HG03460 (cell line): Measurements from ENCODE around the gene RBM34.
"Not testable (repeated sequence)": the region's sequence is repeated elsewhere in the genome, so short reads cannot be mapped to it uniquely, and the experiment has no call there.

Source experiments
- ATAC-seq: cut with Tn5 transposase; IDR thresholded peaks from one replicate; pipeline ENCODE4 v1.9.1; 2021; ENCODE audit not compliant: unreplicated experiment

RBM34 gene

DNA sequence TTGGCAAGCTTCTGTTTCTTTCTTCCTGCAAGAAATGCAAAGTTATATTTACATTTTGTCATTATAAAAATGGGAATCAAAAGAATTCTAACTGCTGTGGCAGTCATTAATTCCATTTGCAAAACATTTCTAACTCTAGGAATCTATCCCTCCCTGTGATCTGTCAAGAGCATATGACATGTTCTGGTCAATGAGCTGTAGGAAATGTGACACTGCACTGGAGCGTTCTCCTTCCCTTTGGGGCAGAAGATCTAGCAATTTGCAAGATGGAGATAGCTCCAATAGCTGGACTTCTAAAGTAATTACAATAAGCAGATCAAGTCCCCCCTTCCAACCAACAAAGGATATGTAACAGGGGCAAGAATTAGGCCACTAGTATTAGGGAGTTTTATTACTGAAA, 38.7 kb downstream of the RBM34 start:
- no peak for ATAC-seq

DNA sequence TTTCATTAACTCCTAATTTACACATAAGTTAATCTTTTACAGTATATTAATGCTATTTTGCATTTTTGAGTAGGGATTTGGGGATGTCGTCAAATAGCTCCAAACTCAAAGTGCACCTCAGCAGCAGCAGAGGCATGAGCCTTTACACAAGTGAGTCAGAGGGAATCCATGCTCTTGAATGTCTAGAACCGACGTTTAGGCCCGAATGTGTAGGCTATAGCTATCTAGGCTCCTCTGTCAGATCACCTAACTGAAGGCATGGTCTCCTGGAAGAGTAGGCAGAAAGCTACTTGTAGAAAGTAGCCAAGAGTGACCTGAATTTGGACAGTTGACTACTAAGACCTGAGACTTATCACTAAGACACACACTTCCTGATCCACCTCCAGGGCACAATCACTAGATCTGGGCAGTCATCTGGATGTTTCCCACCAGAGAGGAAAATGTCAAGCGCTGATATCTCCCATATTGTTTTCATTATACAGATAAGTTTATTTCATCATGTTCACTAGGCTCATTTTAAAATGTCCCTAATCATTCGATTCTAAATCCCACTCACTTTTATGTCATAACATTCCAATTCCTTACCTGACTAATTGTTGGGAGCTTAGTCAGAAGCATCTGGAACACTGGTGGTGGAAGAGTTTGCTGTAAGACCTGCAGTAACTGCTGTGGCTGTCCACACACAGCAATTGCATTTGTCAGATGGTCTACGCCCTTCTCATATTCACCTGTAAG, 47.7 kb downstream of the RBM34 start:
- no peak for ATAC-seq

DNA sequence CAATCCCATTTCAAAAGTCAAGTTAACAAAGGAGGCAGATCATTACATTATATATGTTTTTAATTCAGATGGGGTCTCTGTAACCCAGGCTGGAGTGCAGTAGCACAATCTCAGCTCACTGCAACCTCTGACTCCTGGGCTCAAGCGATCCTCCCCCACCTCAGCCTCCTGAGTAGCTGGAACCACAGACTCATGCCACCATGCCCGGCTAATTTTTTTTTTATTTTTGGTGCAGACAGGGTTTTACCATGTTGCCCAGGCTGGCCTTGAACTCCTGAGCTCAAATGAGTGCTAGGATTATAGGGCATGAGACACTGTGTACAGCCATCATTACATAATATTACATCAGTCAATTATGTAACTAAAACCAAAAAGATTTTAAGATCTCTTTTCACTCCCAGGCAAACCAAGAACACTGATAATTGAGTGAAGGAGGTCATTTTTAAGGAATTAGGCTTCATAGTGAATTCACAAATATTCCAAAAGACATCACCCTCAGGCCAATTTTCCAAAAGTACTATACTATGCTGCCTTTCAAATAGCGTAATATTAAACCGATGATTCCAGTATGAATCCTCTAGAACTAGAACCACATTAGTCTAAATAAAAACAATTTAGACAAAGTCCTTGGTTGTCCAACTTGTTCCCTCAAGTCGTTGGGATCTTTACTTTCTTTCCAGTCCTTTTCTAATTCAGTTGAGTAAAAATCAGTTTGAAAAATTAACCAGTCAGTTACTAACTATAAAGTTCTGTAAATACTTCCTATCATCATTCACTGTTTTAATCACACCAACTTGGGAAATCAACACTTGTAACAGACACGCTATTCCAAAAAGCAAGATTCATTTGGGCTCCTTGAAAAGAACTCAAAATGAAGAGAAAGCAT, 48.5 kb downstream of the RBM34 start:
- no peak for ATAC-seq

DNA sequence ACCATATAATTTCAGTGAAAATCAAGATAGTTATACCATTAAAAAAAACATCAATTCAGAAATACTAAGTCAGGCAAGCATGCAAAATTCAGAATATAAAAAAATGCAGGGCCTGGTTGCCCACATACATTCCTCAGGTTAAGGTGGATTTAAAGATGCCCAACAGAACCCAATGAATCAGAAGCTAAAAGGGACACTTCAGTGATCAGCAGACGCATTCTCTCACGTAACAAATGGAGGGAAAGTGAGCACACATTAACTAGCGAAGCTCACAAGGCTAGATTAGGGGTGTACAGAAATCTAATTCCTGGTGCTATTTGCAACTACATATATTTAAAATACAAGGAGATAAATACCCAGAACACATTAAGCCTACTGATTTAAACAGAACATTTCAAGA, 49.9 kb downstream of the RBM34 start:
- no peak for ATAC-seq

DNA sequence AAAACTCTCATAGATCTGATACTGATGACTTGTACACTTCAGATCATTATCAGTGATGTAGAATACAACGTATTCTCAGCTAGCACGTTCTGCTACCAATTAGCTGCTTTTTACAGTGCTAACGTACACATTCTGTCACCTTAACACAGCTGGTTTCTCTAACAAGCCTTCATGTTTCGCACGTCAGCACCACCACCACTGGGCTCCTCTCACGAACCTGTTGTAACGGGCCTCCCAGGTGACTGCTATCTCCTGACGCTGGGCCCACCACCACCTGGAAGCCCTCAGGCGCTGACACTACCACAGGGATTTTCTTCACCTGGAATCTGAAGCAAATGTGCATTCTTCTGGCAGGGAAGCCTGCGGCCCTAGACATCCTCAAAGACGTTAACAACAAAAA, 52.2 kb downstream of the RBM34 start:
- no peak for ATAC-seq

DNA sequence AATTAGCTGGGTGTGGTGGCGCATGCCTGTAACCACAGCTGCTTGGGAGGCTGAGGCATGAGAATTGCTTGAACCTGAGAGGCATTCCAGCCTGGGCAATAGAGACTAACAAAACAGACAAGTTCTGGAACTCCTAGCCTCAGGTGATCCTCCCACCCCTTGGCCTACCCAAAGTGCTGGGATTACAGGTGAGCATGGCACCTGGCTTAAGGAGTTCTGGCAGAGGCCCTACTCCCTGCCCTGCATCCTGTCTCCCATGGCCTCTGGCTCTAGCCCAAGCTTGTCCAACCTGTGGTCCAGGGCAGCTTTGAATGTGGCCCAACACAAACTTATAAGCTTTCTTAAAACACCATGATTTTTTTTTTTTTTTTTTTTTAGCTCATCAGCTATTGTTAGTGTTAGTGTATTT, 52.9 kb downstream of the RBM34 start:
- ATAC-seq = no peak

DNA sequence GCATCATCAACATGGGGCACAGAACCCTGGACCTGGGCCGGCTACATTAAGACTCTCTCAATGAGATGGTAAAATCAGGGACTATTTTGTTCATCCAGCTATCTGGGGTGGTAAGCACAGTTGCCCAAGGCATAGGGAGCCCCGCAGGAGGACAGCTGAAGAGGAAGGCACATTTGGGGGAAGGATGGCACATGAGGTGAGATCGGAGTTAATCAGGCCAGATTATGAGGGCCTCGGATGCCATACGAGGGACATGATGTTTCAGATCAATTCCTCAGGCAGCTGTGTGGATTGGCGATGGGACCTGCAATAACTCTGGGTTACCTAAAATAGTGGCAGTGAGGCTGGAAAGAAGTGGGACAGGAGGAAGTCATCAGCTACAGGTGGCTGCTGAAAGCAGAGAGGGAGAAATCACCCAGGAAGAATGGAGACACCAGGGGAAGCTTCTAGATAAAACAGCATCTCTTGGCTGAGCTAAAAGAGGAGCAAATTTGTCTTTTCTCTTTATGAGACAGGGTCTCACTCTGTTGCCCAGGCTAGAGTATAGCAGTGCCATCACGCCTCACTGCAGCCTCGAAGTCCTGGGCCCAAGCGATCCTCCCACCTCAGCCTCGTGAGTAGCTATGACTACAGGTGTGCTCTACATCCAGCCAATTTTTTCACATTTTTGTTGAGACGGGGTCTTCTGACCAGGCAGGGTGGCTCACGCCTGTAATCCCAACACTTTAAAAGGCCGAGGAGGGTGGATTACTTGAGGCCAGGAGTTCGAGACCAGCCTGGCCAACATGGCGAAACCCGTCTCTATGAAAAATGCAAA, 53.5 kb downstream of the RBM34 start:
- ATAC-seq = no peak

DNA sequence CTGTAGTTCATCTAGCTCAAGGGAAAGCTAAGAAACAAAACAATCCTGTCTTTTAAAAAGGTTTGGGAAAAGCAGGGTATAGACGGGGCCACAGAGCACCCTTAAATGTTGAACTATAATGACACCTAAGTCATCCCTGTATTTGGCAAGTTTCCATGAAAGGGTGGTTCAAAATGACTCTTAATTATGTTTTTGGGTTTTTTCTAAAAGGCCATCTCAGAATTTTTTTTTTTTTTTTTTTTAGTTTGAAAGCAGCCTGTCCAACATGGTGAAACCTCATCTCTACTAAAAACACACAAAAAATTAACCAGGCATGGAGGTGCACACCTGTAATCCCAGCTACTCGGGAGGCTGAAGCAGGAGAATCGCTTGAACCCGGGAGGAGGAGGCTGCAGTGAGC, 54.6 kb downstream of the RBM34 start:
- ATAC-seq = no peak

DNA sequence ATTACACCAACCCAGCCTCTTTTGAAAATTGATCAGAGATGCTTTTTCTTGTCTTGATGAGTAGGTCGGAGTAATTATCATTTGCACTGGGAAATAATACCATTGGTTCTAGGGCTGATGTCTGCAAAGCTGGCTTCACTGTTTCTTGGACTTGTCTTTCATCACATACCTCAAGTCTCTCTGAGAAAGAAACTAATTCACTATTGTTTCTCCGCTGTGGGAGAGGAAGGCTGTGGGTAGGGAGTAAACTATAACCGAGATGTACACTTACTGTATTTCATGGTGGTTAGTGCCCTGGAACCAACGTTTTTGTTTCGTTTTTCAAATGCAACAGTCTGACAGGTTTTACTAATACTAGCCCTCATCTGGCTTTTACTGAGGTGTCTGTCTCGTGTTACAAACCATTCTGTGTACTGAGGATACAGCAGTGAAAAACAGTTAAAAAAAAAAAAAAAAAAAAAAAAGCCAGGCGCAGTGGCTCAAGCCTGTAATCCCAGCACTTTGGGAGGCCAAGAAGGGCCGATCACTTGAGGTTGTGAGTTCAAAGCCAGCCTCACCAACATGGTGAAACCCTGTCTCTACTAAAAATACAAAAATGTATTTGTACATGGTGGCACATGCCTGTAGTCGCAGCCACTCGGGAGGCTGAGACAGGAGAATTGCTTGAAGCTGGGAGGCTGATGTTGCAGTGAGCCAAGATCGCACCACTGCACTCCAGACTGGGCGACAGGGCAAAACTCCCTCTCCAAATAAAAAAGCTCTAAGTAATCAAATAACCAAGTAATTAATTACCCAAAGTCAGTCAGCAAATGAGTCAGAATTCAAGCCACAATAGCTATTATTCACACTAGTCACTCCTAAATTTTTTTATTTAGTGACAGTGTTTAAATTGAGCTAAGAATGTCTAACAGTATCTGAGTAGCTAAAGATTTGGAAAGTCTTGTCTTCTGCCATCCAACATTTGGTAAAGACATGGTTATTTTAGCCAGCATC, 55.7 kb downstream of the RBM34 start:
- peak; percentile 87 for ATAC-seq

DNA sequence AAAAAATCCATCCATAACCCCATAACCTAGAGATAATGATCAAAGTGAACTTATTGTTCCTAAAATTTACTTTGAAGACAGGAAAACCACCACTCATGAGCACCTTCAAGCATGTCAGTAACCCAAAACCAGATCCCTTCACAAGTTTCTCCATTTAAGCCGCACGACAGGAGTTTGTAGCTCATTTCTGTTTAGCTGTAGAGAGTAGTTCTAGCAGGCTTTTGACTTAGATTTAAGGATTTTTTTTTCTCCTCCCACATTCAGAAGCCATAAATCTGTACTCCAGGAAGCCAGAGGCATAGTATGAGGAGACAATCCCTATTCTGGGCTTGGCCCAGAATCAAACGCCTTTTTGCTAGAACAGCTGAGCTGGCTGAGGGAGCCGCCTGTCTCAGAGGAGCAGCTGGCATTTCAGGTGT, 58.0 kb downstream of the RBM34 start:
- no peak for ATAC-seq

DNA sequence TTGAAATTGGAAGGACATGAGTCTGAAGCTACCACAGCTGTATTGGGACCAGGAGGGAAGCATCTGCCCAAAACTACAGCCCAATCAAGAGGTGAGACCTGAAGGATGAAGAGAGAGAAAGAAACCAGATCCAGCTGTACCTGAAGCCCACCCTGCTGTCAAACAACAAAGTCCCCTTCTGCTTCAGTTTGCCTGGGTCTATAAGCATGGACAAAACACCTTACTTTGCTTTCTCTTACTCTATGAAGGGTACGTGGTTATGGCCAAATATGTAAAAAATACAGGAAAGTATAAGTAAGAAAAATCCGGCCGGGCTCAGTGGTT, 58.8 kb downstream of the RBM34 start:
- ATAC-seq = no peak

DNA sequence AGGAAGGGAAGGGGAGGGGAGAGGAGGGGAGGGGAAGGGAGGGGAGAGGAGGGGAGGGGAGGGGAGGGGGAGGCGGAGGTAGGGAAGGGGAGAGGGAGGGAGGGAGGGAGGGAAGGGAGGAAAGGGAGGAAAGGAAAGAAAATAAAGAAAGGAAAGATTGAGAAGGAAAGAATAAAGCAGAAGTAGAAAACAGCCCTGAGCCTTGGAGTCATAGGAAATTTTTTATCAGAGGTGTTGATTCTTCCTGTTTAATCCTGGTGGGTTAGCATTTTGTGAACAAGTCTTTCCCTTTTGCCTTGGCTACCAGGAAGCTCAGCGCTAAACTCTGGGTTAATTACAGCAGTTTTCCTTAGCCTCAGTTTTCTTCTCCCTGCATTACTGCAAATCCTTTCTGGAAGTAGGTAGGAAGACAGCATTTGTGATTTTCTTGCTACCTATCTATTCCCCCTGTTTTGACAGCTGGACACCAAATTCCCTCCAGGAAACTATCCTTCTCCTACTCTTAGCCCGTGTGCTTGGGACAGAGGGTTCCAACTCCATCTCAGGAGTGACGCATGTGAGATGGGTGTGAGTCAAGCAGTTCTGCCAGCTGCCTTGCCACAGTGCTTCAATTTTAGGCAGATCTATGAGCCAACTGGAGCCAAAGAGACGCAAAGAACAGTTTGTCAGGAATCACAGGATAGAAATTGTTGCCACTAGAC, 59.3 kb downstream of the RBM34 start:
- no peak for ATAC-seq

DNA sequence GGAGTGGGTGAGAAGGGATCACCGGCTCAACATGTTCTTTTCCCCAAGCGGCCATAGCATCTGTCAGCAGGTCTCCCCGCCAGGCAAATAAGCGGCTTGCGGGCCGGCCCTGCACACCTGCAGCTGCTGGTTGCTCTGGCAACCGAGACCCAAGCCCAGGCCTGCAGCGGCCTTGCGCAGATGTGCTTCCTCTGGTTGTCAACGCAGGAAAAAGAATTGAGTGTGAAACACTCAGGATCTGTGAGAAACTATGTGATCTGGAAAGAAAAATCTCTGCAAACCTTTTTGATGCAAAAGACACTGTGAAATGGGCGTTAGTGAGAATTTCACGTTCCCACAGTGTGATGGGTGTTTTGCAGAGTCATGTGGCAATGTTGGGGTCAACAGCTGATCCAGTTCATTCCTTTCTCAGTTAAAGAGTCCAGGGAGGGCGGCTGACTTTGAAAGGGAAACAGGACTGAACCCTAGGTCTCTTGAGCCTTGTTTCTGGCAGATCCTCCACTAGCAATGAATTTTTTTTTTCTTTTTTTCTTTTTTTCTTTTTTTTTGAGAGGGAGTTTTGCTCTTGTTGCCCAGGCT, 60.8 kb downstream of the RBM34 start:
- ATAC-seq = no peak

DNA sequence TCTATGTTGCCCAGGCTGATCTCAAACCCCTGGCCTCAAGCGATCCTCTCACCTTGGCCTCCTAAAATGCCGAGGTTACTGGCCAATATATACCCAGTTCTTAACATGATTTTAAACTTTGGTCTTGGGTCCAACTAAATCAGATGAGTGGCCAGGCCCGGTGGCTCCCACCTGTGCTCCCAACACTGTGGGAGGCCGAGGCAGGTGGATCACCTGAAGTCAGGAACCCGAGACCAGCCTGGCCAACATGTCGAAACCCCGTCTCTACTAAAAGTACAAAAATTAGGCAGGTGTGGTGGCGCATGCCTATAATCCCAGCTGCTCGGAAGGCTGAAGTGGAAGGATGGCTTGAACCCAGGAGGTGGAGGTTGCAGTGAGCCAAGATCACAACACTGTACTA, 62.1 kb downstream of the RBM34 start:
- no peak for ATAC-seq

DNA sequence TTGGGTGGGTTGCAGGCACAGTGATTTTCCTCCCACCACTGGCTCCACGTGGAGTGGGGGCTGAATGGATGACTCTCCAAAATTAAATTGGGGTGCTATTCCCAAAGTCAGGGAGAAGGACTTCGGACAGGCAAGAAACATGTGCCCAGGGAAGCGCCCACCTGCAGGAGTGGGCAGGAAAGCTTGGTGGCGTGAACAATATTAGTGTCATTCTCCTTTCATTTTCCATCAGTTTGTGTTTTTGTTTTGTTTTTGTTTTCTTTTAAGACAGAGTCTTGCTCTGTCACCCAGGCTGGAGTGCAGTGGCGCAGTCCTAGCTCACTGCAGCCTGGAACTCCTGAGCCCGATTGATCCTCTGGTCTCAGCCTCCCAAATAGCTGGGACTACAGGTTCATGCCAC, 62.5 kb downstream of the RBM34 start:
- no peak for ATAC-seq

DNA sequence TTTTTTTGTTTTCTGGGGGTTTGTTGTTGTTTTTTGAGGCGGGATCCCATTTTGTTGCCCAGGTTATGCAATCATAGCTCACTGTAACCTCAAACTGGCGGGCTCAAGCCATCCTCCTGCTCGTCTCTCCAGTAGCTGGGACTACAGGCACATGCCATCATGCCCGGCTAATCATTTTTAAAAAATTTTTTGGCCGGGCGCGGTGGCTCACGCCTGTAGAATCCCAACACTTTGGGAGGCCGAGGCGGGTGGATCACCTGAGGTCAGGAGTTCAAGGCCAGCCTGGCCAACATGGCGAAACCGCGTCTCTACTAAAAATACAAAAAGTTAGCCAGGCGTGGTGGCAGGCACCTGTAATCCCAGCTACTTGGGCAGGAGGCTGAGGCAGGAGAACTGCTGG, 63.5 kb downstream of the RBM34 start:
- ATAC-seq = not testable (repeated sequence)

DNA sequence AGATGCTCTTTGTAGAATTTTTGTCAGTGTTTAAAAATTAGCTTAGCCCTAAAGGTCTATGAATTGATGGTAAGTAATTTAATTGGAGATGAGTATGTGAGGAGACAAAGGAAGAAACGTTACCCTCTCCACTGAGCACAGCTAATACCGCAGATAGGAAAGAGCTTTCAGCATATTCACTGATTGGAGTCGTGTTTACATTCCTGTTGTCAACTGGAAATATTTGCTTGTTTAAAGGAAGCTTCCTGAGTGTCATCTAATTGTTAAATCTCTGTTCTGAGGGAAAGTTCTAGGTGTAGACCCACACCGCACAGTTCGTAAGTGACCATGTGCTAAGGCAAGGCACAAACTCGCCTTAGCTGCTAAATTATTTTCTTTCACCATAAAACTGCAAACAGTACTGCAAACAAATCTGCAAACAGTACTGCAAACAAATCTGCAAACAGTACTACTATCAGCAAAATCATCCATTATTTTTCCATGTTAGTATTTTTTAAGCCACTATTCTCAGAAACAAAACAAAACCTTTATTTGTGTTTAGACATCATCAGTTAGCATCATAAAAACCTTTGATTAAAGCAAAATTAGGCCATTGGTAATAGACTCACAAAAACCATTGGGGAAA, 65.0 kb downstream of the RBM34 start:
- ATAC-seq = no peak

DNA sequence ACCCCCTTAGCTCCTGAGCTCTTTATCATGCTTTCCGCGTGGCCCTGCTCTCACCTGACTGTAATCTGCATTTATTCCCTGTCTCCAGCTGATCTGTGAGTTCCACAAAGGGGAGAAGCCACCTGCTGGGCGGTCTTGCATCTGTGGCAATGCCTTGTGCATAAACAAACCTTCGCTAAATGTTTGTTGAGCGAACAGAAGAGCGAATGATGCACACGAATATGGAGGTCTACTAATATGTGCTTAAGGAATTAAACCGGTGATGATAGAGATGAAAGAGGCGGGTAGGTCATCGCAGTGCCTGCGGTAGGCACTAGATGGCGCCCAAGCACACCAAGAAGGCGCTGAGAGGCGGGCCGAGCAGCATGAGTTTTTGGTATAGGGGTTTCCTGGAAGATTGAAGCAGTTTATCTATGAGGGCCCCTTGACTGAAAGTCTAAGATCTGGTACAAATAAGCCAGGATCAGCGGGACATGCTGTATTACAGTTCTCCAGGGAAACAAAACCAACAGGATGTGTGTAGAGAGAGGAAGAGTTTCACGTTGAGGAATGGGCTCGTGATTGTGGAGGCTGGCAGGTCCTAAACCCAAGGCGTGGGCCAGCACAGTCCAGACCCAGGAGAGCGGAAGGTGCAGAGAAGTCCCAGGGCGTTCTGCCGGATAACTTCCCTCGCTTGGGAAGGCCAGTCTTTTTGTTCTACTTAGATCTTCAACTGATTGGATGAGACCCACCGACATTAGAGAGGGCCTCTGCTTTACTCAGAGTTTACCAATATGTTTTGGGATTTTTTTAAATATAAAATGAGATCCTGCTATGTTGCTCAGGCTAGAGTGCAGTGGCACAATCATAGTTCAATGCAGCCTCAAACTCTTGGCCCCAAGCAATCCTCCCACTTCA, 67.1 kb downstream of the RBM34 start:
- peak; percentile 70 for ATAC-seq
